SK-N-SH treated with all-trans-retinoic acid at 6 μM for 48 hours (cell line): ENCODE results near the gene PRAF2.
A peak's percentile ranks its signal among the peaks of the same experiment; 100 is the strongest.

ENCODE experiments used
- ATAC-seq: fragments of 200-7000 bp; cut with Tn5 transposase; 3 replicates; pipeline ENCODE4 v1.9.1; 2020; ENCODE audit warnings: mild to moderate bottlenecking, moderate library complexity
- ARNTL ChIP-seq: fragments of 450-650 bp; formaldehyde crosslinking; IDR thresholded peaks from 2 replicates; pipeline ENCODE4 v1.5.0; 2020; ENCODE audit warnings: low read depth, mild to moderate bottlenecking, moderate library complexity, borderline replicate concordance
- CREB5 ChIP-seq: fragments of 250-450 bp; sonication (Bioruptor Pico); IDR thresholded peaks from 2 replicates; pipeline ENCODE4 v1.5.1; 2020; ENCODE audit warnings: low read depth, mild to moderate bottlenecking, moderate library complexity
- CSDC2 ChIP-seq: fragments of 250-450 bp; sonication (Bioruptor Pico); IDR thresholded peaks from 2 replicates; pipeline ENCODE4 v1.5.0; 2020; ENCODE audit warnings: mild to moderate bottlenecking, moderate library complexity
- CSRNP3 ChIP-seq: fragments of 250-450 bp; sonication (Bioruptor Pico); IDR thresholded peaks from 2 replicates; pipeline ENCODE4 v1.5.1; 2021; ENCODE audit warnings: mild to moderate bottlenecking, moderate library complexity
- ESRRG ChIP-seq: fragments of 250-450 bp; sonication (Bioruptor Pico); IDR thresholded peaks from 2 replicates; pipeline ENCODE4 v1.6.1; 2021; ENCODE audit warnings: mild to moderate bottlenecking
- ISL1 ChIP-seq: fragments of 250-450 bp; sonication (Bioruptor Pico); IDR thresholded peaks from 2 replicates; pipeline ENCODE4 v2.1.2; 2022; ENCODE audit warnings: mild to moderate bottlenecking, moderate library complexity
- PATZ1 ChIP-seq: fragments of 250-450 bp; sonication (Bioruptor Pico); IDR thresholded peaks from 2 replicates; pipeline ENCODE4 v1.8.0; 2020; ENCODE audit warnings: mild to moderate bottlenecking, moderate library complexity, borderline replicate concordance
- POU6F1 ChIP-seq: fragments of 250-450 bp; sonication (Bioruptor Pico); IDR thresholded peaks from 2 replicates; pipeline ENCODE4 v1.8.0; 2021; ENCODE audit warnings: low read depth, mild to moderate bottlenecking, moderate library complexity, borderline replicate concordance
- PPARA ChIP-seq: fragments of 250-450 bp; sonication (Bioruptor Pico); IDR thresholded peaks from 2 replicates; pipeline ENCODE4 v1.5.0; 2020; ENCODE audit warnings: mild to moderate bottlenecking, borderline replicate concordance
- RARB ChIP-seq: fragments of 250-450 bp; sonication (Bioruptor Pico); IDR thresholded peaks from 2 replicates; pipeline ENCODE4 v1.8.0; 2021; ENCODE audit warnings: mild to moderate bottlenecking, moderate library complexity
- SNAI2 ChIP-seq: fragments of 250-450 bp; sonication (Bioruptor Pico); IDR thresholded peaks from 2 replicates; pipeline ENCODE4 v1.5.0; 2020; ENCODE audit warnings: mild to moderate bottlenecking, moderate library complexity
- TCF4 ChIP-seq: fragments of 250-450 bp; sonication (Bioruptor Pico); IDR thresholded peaks from 2 replicates; pipeline ENCODE4 v1.8.0; 2021; ENCODE audit warnings: mild to moderate bottlenecking, moderate library complexity, borderline replicate concordance
- TSHZ2 ChIP-seq: fragments of 250-450 bp; sonication (Bioruptor Pico); IDR thresholded peaks from 2 replicates; pipeline ENCODE4 v1.5.0; 2020; ENCODE audit warnings: mild to moderate bottlenecking, moderate library complexity
- ZC3H10 ChIP-seq: fragments of 250-450 bp; sonication (Bioruptor Pico); IDR thresholded peaks from 2 replicates; pipeline ENCODE4 v1.5.1; 2021; ENCODE audit warnings: mild to moderate bottlenecking, moderate library complexity
- ZFP3 ChIP-seq: fragments of 250-450 bp; sonication (Bioruptor Pico); IDR thresholded peaks from 2 replicates; pipeline ENCODE4 v1.5.0; 2020; ENCODE audit warnings: mild to moderate bottlenecking, moderate library complexity
- ZNF565 ChIP-seq: fragments of 450-650 bp; formaldehyde crosslinking; conservative IDR thresholded peaks from 2 replicates; pipeline ENCODE4 v1.5.0; 2020; ENCODE audit warnings: low read depth, mild to moderate bottlenecking, moderate library complexity
- ZNF70 ChIP-seq: fragments of 450-650 bp; formaldehyde crosslinking; IDR thresholded peaks from 2 replicates; pipeline ENCODE4 v1.5.0; 2020; ENCODE audit warnings: mild to moderate bottlenecking, moderate library complexity
- ZNF8 ChIP-seq: fragments of 450-650 bp; formaldehyde crosslinking; IDR thresholded peaks from 2 replicates; pipeline ENCODE4 v1.5.0; 2020; ENCODE audit warnings: mild to moderate bottlenecking, moderate library complexity

The PRAF2 gene

GRCh38 chrX:49042581-49043219 lies 31.1 kb downstream of the PRAF2 start (continued):
- no peak for TF ChIP-seq ARNTL (CRISPR knock-in tag)

- ATAC-seq = peak; percentile 2; the same call in 2 of the 3 replicates
- TF ChIP-seq ZC3H10 (CRISPR knock-in tag) = no peak
These were observed 31.8 kb downstream of the PRAF2 start for GRCh38 chrX:49041744-49042580.

- no peak for ATAC-seq
- TF ChIP-seq ISL1 (CRISPR knock-in tag) (no peak), ZNF8 (no peak), ESRRG (no peak), CREB5 (CRISPR knock-in tag) (no peak), PATZ1 (CRISPR knock-in tag) (no peak), POU6F1 (CRISPR knock-in tag) (no peak), ZC3H10 (CRISPR knock-in tag) (no peak), ZNF565 (no peak), PPARA (CRISPR knock-in tag) (no peak), TSHZ2 (CRISPR knock-in tag) (no peak), TCF4 (no peak), SNAI2 (no peak), ZFP3 (no peak), RARB (CRISPR knock-in tag) (no peak), ZNF70 (CRISPR knock-in tag) (no peak), CSDC2 (CRISPR knock-in tag) (no peak), CSRNP3 (CRISPR knock-in tag) (no peak), ARNTL (CRISPR knock-in tag) (no peak)
- TF ChIP-seq, all 23 proteins: peak for 0
These were observed 33.3 kb downstream of the PRAF2 start for GRCh38 chrX:49040376-49040955.
